GM19438 (cell line): ENCODE data around the gene LGALS14.
"Not testable (repeated sequence)": the region's sequence is repeated elsewhere in the genome, so short reads cannot be mapped to it uniquely, and the experiment has no call there.

Experiments used
- ATAC-seq: cut with Tn5 transposase; IDR thresholded peaks from one replicate; pipeline ENCODE4 v1.9.1; 2021; ENCODE audit warnings: low read depth; ENCODE audit not compliant: unreplicated experiment

LGALS14 gene

GRCh38 chr19:39704181-39705044 is at the start of gene LGALS14:
Gene LGALS14 (plus strand): TSS chr19:39704481. CDS start chr19:39704529, 48 bp downstream.
- ATAC-seq, result no peak

GRCh38 chr19:39655613-39656012 is 48.7 kb upstream of the LGALS14 start, which contains the start of gene LGALS16:
Gene LGALS16 (plus strand): TSS chr19:39655913. CDS start chr19:39655962, 49 bp downstream.
- no peak for ATAC-seq

DNA sequence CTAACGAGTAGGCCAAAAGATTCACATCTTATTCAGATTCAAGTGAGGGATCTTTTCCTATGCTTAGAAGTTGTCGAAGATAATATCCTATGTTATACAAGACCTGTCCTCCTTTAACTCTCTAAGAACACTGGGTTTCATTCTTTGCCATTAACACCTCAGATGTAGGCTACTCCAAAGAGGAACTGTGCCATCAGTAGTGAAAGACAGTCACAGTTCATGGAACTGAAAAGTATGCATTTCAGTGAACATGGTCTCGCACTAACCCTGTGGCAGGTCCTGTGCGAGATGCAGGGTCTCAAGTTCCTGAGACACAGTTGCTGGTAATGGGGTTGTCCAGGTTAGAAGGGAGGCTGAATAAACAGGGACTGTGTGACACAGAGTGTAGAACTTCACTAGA is 44.5 kb upstream of the LGALS14 start:
- no peak for ATAC-seq

- no peak for ATAC-seq
These were observed 43.6 kb upstream of the LGALS14 start for GRCh38 chr19:39660661-39661060.

- no peak for ATAC-seq
These were observed 42.7 kb upstream of the LGALS14 start for GRCh38 chr19:39661565-39661964.

- not testable (repeated sequence) for ATAC-seq
These were observed 34.4 kb upstream of the LGALS14 start for GRCh38 chr19:39669860-39670259.

- ATAC-seq, result no peak
These were observed 33.3 kb upstream of the LGALS14 start for GRCh38 chr19:39670998-39671397.

DNA sequence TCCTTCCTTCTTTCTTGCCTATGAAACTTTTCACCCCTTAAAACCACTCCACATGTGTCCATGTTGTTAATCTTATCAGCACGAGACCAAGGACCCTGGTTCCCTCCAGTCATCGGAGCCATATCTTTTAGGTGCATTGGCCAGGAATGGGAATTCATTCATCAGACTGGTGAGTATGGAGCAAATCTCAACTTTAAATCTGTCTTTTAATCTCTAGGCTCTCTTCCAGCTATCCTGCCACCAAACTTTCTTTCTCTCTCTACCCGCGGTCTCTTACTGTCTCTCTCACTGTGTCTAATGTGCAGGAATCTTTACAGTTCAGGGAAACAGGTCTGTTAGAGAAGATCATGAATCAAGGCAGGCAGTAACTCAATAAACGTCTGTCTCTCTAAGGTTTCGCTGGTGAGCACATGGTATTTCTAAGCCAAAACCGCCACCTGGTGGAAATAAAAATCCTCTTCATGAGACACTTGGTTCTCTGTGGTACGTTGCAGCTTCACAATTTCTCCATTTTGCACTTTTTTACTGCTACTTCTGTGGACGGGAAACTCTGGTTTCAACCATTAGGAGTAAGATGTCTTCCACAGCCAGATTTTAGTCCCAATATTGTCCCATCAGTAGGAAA is 32.4 kb upstream of the LGALS14 start:
- ATAC-seq, result no peak

DNA sequence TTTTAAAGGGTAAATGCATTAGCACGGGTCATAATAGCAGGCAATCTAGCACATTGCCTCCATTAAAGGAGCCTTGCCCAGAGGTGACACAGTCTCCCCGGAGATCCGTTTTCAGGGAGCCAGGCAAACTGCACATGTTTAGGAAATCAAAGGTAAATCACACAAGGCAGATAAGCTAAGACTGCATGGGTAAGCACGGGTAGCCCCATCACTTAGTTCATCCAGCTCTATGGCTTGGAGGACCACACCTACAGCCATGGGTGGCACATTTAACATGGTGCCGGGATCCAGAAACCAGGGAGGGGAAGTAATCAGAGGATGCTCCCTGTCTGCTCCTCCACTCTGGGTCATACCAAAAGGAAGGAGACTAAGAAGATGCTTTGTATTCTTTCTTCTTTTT is 31.8 kb upstream of the LGALS14 start:
- ATAC-seq, result no peak

DNA sequence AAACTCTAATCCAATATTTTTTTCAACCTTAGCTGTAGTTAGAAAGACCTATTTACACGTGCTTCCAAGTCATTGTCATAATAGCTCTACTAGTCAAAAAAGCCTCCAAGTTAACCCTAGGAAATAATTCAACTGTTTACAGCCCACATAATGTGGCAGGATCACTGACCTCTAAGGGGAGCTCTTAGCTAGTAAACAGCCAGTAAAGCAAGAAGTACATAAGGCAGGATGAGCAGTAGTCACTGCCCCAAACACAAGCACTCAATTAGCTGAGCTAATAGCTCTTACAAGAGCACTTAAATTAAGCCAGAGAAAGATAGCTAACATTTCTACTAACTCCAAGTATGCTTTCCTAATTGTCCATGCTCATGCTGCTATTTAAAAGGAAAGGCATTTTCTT is 30.4 kb upstream of the LGALS14 start:
- ATAC-seq, result not testable (repeated sequence)

- ATAC-seq, result no peak
These were observed 28.3 kb upstream of the LGALS14 start for GRCh38 chr19:39676004-39676403.

GRCh38 chr19:39677961-39678889 is 26.1 kb upstream of the LGALS14 start:
- ATAC-seq, result no peak

DNA sequence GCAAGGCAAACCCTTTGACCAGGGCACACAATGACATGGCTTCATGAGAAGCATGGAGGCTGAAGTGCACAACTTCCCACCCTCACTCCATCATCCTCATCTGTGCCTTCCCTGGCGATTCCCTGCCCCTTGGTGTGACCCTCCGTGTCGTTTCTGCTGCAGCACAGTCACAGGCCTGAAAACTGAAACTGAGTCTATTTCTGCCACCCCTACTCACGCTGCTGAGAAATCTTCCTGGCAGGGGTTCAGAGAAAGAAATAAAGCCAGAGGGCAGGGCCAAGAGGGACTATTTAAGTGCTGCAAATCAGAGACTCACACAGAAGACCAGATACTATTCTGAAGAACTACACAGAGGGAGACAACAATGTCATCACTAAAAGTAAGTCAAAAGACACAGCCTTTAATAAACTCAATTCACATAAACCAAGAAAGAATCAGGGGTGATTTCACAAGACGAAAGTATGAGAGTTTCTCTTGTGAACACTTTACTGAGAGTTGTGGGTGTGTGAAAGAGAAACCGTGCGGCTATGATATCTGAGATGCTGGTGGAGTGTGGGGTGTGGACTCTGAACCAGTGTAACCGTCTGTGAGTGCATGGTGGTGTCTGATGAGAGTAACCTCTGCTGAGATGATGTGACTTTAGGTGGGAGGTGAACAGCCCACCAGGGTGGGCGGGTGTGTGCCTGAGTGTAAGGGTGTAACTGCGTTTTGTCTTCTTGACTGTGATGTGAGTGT is 25.1 kb upstream of the LGALS14 start:
- ATAC-seq, result peak; percentile 71

DNA sequence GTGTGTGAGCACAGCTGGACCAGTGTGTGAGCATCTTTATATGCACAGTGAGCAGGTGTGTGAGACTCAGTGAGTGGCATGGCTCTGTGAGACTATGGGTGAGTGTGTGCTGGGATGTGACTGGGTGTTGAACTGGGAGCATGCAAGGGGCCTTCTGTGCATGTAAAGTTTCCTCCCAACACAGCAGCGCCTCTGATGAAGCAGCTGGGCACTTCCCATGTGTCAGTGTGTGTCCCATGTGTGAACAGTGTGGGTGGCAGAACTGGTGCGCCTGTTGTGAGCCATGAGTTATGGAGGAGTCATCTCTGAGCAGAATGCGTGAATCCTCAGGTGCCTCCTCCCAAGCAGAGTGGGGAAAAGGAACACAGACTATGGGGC is 24.5 kb upstream of the LGALS14 start:
- no peak for ATAC-seq

GRCh38 chr19:39680593-39680992 is 23.7 kb upstream of the LGALS14 start:
- no peak for ATAC-seq

- ATAC-seq, result no peak
These were observed 22.9 kb upstream of the LGALS14 start for GRCh38 chr19:39681416-39681815.

- no peak for ATAC-seq
These were observed 20.0 kb upstream of the LGALS14 start for GRCh38 chr19:39684267-39684666.

- no peak for ATAC-seq
These were observed 17.5 kb upstream of the LGALS14 start for GRCh38 chr19:39686739-39687138.

DNA sequence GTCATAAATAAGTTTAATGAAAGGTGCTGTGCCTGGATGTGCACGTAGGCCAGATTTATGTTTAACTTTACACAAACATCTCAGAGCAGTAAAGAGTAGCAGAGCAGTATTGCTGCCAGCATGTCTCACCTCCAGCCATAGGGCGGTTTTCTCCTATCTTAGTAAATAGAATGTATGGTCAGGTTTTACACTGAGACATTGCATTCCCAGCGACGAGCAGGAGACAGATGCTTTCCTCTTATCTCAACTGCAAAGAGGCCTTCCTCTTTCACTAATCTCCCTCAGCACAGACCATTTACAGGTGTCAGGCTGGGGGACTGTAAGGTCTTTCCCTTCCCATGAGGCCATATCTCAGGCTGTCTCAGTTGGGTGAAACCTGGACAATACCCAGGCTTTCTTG is 15.6 kb upstream of the LGALS14 start:
- ATAC-seq, result not testable (repeated sequence)

GRCh38 chr19:39692166-39692565 is 12.1 kb upstream of the LGALS14 start:
- ATAC-seq, result no peak
